ENCODE measurements around the gene CAMKK1.

The CAMKK1 gene

GRCh38 chr17:3843935-3844516 lies 48.8 kb downstream of the CAMKK1 start:
- DNase-seq: peak; percentile 24

GRCh38 chr17:3838206-3838605 lies 54.6 kb downstream of the CAMKK1 start:
- no peak for DNase-seq

DNA sequence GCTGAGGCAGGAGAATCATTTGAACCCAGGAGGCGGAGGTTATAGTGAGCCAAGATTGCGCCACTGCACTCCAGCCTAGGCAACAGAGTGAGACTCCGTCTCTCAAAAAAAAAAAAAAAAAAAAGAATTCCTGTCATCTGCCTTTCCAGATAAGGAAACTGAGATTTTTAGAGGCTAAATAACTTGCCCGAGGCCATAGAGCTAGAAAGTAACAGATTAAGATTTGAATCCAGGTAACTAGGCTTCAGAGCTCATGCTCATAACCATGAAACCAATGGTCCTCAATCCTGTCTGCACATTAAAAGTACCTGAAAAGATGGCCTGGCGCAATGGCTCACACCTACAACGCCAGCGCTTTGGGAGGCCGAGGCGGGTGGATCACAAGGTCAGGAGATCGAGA lies 56.3 kb downstream of the CAMKK1 start:
- no peak for DNase-seq

- no peak for DNase-seq
Measured at GRCh38 chr17:3835410-3836229, 57.2 kb downstream of the CAMKK1 start.

GRCh38 chr17:3834811-3835210 lies 58.0 kb downstream of the CAMKK1 start:
- DNase-seq: no peak

GRCh38 chr17:3828852-3829232 lies 64.0 kb downstream of the CAMKK1 start:
- DNase-seq: no peak

GRCh38 chr17:3828151-3828851 lies 64.6 kb downstream of the CAMKK1 start:
- no peak for DNase-seq

- peak; percentile 19 for DNase-seq
Measured at GRCh38 chr17:3827124-3827773, 65.6 kb downstream of the CAMKK1 start.

- DNase-seq: no peak
Measured at GRCh38 chr17:3826191-3826590, 66.7 kb downstream of the CAMKK1 start.

GRCh38 chr17:3821101-3821500 lies 71.8 kb downstream of the CAMKK1 start:
- no peak for DNase-seq

DNA sequence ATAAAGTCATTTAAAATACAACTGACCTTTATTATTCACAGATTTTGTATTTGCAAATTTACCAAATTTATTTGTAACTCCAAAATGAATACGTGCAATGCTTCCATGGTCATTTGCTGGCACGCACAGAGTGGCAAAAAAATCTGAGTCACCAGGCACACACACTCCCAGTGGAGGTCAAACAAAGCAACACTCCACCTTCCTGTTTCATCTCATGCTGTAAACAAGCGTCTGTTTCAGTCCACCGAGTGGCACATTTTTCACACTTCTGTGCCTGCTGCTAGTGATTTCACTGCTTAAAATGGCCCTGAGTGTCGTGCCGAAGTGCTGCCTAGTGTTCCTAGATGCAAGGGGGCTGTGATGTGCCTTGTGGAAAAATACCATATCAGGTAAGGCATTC lies 74.1 kb downstream of the CAMKK1 start:
- DNase-seq: no peak

DNA sequence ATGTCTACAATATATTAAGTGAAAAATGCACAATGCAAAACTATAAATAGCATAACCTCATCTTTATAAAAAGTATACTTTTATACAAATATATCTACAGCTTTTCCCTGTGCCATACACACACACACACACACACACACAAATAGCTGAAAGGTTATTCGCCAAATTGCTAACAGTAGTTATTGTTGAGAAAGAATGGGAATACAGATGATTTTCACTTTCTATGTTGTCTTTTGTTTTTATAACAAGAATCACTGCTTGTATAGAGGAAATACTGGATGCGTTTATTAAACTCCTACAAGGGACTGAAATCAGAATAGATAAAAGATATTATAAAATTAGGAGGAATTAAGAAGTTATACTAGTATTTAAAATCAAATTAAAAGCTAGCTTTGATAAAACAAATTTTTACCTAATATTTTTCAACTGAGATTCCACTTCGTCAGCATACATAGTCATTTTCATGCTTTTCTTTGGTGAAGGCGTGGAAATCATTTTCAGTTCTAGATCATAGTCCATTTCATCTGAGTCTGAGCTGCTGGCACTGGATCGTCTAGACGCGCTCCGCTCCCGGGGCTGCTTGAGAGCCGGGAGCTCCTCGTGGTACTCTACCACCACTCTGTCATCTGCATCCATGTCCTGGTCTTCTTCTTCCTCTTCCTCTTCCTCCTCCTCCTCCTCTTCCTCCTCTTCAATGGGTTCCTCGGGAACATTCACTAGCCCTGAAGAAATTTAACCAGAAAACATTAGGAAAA lies 74.8 kb downstream of the CAMKK1 start:
- no peak for DNase-seq

- no peak for DNase-seq
Measured at GRCh38 chr17:3815925-3816324, 76.9 kb downstream of the CAMKK1 start.

- DNase-seq: no peak
Measured at GRCh38 chr17:3815122-3815521, 77.7 kb downstream of the CAMKK1 start.

DNA sequence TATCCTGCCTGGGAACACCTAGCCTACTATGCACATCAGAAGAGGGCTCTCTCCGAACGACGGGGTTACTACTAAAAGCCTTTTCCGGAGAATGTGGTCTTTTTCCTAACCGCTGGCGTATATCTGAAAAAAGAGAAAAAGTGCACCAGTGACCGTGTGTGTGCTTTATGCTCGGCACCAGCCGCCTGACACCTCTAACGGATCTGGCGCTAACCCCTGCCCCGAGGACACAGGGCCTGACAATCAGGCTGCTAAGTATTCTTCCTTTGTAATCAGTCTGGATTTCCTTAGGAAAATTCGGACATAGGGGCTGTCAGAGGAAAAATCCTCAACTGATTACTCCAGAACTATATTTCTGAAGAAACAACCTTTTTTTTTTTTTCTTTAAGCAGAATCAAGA lies 78.5 kb downstream of the CAMKK1 start:
- DNase-seq: no peak

DNA sequence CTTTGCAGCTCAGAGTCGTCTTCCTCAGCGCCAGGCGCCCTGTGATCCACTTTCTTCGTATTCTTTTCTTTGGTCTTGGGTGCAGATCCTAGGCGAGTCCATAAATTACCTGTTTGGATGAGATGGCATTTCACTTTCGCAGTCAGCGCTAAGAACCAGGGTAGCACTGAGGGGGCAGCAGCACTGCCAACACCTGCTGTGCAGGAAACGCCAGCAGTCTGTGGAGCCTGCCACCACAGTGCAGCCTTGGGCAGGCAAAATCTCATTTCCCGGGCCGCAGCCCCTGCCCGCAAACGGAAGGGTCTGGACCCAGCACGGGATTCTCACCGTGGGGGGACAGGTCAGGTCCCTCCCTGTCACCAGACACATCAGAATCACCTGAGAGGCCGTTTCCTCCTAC lies 79.7 kb downstream of the CAMKK1 start:
- DNase-seq: no peak

- no peak for DNase-seq
Measured at GRCh38 chr17:3812771-3813170, 80.1 kb downstream of the CAMKK1 start.

DNA sequence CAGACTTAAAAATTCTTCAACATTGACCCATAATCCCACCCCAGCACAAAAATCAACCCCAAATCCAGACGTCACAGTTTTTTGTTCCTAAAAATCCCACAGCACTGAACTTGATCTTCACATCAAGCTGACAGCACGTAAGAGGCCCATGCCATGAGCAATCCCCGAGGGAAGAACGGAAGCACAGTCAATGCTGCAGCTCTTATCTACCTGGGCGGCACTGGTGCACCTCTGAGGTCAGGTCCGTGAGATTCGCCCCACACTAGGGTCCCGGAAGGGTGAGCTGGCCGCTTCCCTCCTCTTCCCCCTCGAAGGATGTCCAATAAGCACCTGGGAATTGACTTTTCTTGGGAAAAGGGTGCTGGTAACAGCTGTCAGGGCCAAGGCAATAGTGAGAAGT lies 80.6 kb downstream of the CAMKK1 start:
- no peak for DNase-seq

Measured in GDM1 (cell line).